HK-2 (cell line): ENCODE data around the gene LIN7B.

Experiments used
- DNase-seq: peaks from one replicate; pipeline ENCODE4 v3.0.0-alpha.2; 2018; ENCODE audit not compliant: unreplicated experiment

LIN7B gene

GRCh38 chr19:49113762-49114629 lies at the start of gene LIN7B:
Gene LIN7B, plus strand, starts transcription at chr19:49114370. Its CDS starts 35 bp downstream, at chr19:49114405.
- DNase-seq = peak; percentile 79

GRCh38 chr19:49064768-49065611 lies 49.2 kb upstream of the LIN7B start, which contains the start of gene NTF4:
Gene NTF4, minus strand, starts transcription at chr19:49064818. Its CDS starts 2,821 bp downstream, at chr19:49061997.
- peak; percentile 67 for DNase-seq

- DNase-seq = no peak
These were observed 48.2 kb upstream of the LIN7B start for GRCh38 chr19:49065905-49066512.

DNA sequence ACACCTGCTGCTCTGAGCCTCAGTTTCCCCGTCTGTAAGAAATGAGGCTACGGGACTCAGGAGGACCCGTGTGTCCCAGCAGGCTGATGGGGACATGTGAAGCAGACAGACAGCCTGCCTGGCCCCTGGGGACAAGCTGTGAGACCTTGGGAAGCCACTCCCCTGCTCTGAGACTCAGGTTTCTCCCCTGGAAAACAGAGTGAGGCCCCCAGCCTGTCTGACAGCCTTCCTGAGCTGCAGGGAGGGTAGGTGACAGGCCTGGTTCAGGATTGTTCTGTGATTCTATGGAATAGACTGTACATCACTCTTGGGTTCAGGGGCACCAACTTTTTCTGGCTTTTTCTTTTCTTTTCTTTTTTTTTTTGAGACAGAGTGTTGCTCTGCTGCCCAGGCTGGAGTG lies 46.6 kb upstream of the LIN7B start:
- no peak for DNase-seq

DNA sequence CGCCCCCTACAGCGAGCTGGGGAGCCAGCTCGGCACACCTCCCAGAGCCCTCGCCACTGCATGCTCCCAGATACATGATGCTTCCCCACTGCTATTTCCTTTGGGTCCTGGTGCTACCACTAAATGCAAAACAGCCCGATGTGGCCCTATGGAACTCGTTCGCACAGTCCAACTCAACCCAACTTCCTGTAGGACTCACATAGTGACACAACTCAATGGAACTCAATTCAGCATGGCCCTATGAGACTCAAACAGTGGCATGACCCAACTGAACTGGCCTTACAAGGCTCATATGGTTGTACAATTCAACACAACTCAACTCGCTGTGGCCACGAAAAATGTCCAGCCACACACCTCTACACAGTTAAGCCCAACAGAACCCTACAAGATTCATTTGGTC lies 45.1 kb upstream of the LIN7B start:
- DNase-seq = no peak

- no peak for DNase-seq
These were observed 43.8 kb upstream of the LIN7B start for GRCh38 chr19:49070416-49070815.

DNA sequence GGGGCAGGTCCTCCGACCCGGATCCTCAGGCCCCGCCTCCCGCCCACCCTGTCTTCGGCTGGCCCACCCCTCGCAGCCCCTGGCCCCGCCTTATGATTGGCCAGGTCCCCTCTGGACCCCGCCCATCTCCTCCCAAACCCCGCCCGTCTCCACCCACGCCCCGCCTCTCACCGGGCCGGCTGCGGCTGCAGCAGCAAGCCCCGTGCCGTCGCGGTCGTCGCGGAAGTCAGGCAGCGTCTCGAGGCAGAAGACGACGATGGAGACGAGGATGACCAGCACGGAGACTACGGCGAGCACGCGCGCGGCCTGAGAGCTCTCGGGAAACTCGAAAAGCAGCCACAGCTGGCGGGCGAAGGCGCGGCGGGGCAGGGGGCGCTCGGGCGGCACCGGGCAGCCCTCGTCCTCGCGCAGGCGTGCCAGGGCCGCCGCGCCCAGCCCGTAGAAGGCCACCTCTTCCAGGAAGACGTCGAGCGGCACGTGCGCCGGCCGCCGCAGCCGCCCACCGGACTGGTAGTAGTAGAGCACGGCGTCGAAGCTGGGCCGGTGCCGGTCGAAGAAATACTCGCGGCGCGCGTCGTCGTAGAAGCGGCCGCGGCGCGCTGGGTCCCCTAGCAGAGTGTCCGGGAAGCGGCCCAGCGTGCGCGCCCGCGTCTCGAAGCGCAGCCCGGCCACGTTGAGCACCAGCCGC lies 42.2 kb upstream of the LIN7B start:
- DNase-seq = peak; percentile 75

DNA sequence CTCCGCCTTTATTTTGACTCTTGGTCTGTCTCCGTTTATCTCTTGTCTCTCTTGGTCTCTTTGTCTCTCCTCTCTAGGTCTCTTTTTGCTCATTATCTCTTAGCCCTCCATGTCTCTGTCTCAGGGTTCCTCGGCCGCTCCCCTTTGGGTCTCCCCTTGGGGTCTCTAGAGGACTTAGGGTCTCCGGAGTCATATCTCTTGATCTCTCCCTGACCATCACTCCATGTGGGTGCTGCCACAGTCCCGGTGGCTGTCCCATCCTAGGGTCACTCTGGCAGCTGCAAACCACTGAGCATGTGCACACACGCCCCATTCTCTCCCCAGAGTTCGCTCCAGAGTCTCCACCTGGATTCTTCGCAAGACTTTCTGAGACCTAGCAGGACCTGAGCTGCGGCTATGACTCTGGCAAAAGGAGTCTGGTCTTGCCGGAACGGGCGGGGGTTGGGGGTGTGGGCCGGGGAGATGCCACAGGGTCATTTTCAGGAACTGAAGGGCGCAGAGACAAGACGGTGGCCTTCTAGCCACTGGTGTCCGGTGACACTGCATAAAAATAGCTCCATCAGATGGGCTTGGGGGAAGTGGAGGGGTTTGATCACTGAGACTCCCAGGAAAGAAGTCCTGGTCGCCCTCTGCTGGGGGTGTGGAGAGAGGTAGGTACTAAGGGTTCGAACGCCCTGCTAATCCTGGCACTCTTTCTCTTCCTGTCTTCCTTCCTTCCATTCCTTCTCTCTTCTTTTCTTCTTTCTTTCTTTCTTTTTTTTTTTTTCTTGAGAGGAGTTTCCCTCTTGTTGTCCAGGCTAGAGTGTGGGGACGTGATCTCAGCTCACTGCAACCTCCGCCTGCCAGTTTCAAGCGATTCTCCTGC lies 40.4 kb upstream of the LIN7B start:
- peak; percentile 39 for DNase-seq

DNA sequence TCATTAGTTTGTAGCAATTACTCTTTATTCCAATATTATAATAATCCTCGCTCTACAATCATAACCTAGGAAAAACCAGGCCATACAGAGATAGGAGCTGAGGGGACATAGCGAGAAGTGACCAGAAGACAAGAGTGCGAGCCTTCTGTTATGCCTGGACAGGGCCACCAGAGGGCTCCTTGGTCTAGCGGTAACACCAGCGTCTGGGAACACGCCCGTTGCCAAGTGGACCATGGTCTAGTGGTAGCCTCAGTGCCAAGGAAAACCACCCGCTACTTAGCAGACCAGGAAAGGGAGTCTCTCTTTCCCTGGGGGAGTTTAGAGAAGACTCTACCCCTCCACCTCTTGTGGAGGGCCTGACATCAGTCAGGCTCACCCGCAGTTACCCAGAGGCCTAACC lies 39.3 kb upstream of the LIN7B start:
- peak; percentile 55 for DNase-seq

GRCh38 chr19:49080392-49080791 lies 33.8 kb upstream of the LIN7B start:
- DNase-seq = no peak

- no peak for DNase-seq
These were observed 32.9 kb upstream of the LIN7B start for GRCh38 chr19:49081273-49081672.

GRCh38 chr19:49084206-49085019 lies 29.8 kb upstream of the LIN7B start:
- DNase-seq = no peak

- DNase-seq = peak; percentile 100
These were observed 28.9 kb upstream of the LIN7B start, which contains the start of gene SNRNP70 for GRCh38 chr19:49085020-49085867. Gene SNRNP70, plus strand, starts transcription at chr19:49085451. Its CDS starts 964 bp downstream, at chr19:49086415.

DNA sequence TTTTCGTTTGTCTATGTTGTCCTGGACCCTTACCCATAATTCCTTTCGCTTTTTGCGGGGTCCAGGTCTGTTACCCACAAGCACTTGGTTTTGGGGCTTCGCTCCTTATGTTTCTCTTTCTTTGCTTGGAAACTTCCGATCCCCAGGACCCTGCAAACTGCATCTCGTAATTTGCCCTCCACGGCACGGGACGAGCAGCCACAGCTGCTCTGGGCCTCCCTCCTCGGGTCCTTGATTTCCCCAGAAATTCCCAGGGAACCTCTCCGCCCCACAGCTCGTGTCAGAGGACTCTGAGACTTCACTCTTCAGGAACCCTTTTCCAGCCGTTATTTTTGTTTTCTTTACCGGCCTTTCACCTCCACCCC lies 28.3 kb upstream of the LIN7B start:
- no peak for DNase-seq

DNA sequence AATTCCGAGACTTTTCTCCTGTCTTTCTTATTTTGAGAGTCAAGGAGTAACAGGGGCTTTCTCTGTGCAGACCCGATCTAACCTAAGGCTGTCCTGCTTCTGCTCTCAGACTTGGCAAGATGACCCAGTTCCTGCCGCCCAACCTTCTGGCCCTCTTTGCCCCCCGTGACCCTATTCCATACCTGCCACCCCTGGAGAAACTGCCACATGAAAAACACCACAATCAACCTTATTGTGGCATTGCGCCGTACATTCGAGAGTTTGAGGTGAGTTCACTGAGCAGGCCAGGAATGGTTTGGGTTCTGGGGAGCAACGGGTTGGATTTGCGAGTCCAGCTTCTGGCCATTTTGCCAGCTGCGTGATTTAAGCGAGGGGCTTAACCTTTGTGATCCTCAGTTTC lies 27.9 kb upstream of the LIN7B start:
- DNase-seq = no peak

GRCh38 chr19:49091391-49092038 lies 22.7 kb upstream of the LIN7B start:
- no peak for DNase-seq

- no peak for DNase-seq
These were observed 21.5 kb upstream of the LIN7B start for GRCh38 chr19:49092686-49093085.
